HCT116 (cell line): ENCODE data around the gene RBM44. TPM values are rescaled to one million over a fixed set of nuclear protein-coding genes. Genes with fewer than 3 reads are reported as not detected.

ENCODE experiments used
- ATAC-seq: fragments of 200-7000 bp; cut with Tn5 transposase; 2 replicates; pipeline ENCODE4 v1.9.1; 2020; ENCODE audit warnings: mild to moderate bottlenecking, moderate library complexity
- BruUV-seq: library from RNA; stranded (reverse); fragments of 400-500 nt; replicated peaks from 2 replicates; lab custom pipeline; 2021; lab: Mats Ljungman, UMichigan
- CTCF ChIA-PET: fragments of 300-600 bp; sonication (Branson Sonifier 250); formaldehyde crosslinking; loops from one replicate; lab custom pipeline; 2021; ENCODE audit warnings: antibody characterized with exemption; lab: Charles Lee
- POLR2A ChIA-PET: fragments of 300-600, 350-600 bp; sonication (Branson Sonifier 250); formaldehyde crosslinking; loops from one replicate; lab custom pipeline; 2021; ENCODE audit warnings: antibody characterized with exemption; lab: Charles Lee
- RAD21 ChIA-PET, 2 experiments: fragments of 300-600 bp; sonication (Branson Sonifier 250); formaldehyde crosslinking; loops; one replicate each; lab custom pipeline; 2023; ENCODE audit warnings: low total read pairs in 2 of 2; ENCODE audit not compliant: uncharacterized antibody in 2 of 2, unreplicated experiment in 2 of 2, low non-redundant PET in 1 of 2; lab: Charles Lee
- DNase-seq: peaks from one replicate; pipeline ENCODE4 v3.0.0-alpha.2; 2010; ENCODE audit warnings: low read depth, low spot score
- H2AFZ ChIP-seq: fragments of 200-600 bp; shearing (Covaris generic), sonication (generic); 2 replicates; pipeline ENCODE4 v1.6.1; 2017; ENCODE audit warnings: low read depth, mixed run types, mixed read lengths, antibody characterized with exemption, low read length; ENCODE audit not compliant: poor library complexity, severe bottlenecking
- H3K27ac ChIP-seq: 2 replicates; pipeline ENCODE4 v1.5.1; 2012; ENCODE audit warnings: low read depth, low read length
- H3K27me3 ChIP-seq: fragments of 200-600 bp; sonication (generic); 2 replicates; pipeline ENCODE4 v1.6.1; 2016; ENCODE audit warnings: mixed run types, low read length, mixed read lengths; ENCODE audit not compliant: insufficient read depth
- H3K36me3 ChIP-seq, 2 experiments: fragments of 200-500 bp in 1 of 2; fragments of 200-600 bp in 1 of 2; sonication (Bioruptor generic) in 1 of 2; sonication (generic) in 1 of 2; 2 replicates each; pipeline versions ENCODE4 v1.5.1 to v1.6.1; 2014 to 2016; ENCODE audit warnings: low read length in 2 of 2, inconsistent platforms in 1 of 2, mixed read lengths in 1 of 2, mixed run types in 1 of 2; ENCODE audit not compliant: insufficient read depth in 2 of 2, control insufficient read depth in 1 of 2
- H3K4me1 ChIP-seq, 2 experiments: fragments of 200-600 bp in 1 of 2; sonication (generic) in 1 of 2; 2 replicates each; pipeline versions ENCODE4 v1.5.1 to v1.6.1; 2012 to 2017; ENCODE audit warnings: low read length in 2 of 2, inconsistent platforms in 1 of 2, mild to moderate bottlenecking in 1 of 2, mixed read lengths in 1 of 2, mixed run types in 1 of 2, moderate library complexity in 1 of 2; ENCODE audit not compliant: insufficient read depth in 2 of 2, control insufficient read depth in 1 of 2
- H3K4me2 ChIP-seq: fragments of 200-600 bp; sonication (generic); 2 replicates; pipeline ENCODE4 v1.6.1; 2017; ENCODE audit warnings: mixed run types, low read length, mixed read lengths
- H3K4me3 ChIP-seq, 2 experiments: fragments of 200-600 bp in 1 of 2; sonication (generic) in 1 of 2; replicated peaks in 1 of 2; 2 replicates each; pipeline ENCODE4 v1.5.1; 2011 to 2016; ENCODE audit warnings: low read length in 2 of 2, control low read depth in 1 of 2, low read depth in 1 of 2, mild to moderate bottlenecking in 1 of 2, mixed read lengths in 1 of 2, mixed run types in 1 of 2
- H3K79me2 ChIP-seq: fragments of 200-600 bp; sonication (generic); 2 replicates; pipeline ENCODE4 v1.6.1; 2017; ENCODE audit warnings: mild to moderate bottlenecking, mixed run types, low read length, moderate library complexity, mixed read lengths; ENCODE audit not compliant: insufficient read depth
- H3K9ac ChIP-seq: fragments of 200-600 bp; sonication (generic); 2 replicates; pipeline ENCODE4 v1.6.1; 2016; ENCODE audit warnings: low read length, mixed read lengths
- H3K9me2 ChIP-seq: fragments of 200-600 bp; sonication (generic), shearing (Covaris generic); 2 replicates; pipeline ENCODE4 v1.6.1; 2017; ENCODE audit warnings: mixed run types, mild to moderate bottlenecking, moderate library complexity; ENCODE audit not compliant: insufficient read depth
- H3K9me3 ChIP-seq, 2 experiments: fragments of 200-500 bp in 1 of 2; fragments of 200-600 bp in 1 of 2; sonication (Bioruptor generic) in 1 of 2; sonication (generic) in 1 of 2; 2 replicates each; pipeline ENCODE4 v1.6.1; 2014 to 2017; ENCODE audit warnings: low read length in 2 of 2, mixed read lengths in 2 of 2, inconsistent platforms in 1 of 2, low read depth in 1 of 2, mild to moderate bottlenecking in 1 of 2, mixed run types in 1 of 2, moderate library complexity in 1 of 2; ENCODE audit not compliant: control insufficient read depth in 1 of 2, insufficient read depth in 1 of 2
- H4K20me1 ChIP-seq: fragments of 200-600 bp; sonication (generic), shearing (Covaris generic); 2 replicates; pipeline ENCODE4 v1.6.1; 2017; ENCODE audit warnings: mixed run types, mild to moderate bottlenecking, moderate library complexity; ENCODE audit not compliant: insufficient read depth
- CBX3 ChIP-seq: IDR thresholded peaks from 2 replicates; pipeline ENCODE4 v1.6.1; 2012; ENCODE audit warnings: low read depth
- CEBPB ChIP-seq: IDR thresholded peaks from 2 replicates; pipeline ENCODE4 v1.6.1; 2012; ENCODE audit warnings: low read depth
- CTCF ChIP-seq, 3 experiments: fragments of 200-600 bp in 1 of 3; sonication (generic) in 1 of 3; IDR thresholded peaks in 2 of 3; conservative IDR thresholded peaks in 1 of 3; 2 replicates each; pipeline ENCODE4 v1.5.1; 2012 to 2017; ENCODE audit warnings: low read depth in 2 of 3, low read length in 2 of 3, antibody characterized with exemption in 1 of 3, borderline replicate concordance in 1 of 3, control low read depth in 1 of 3, mild to moderate bottlenecking in 1 of 3, mixed read lengths in 1 of 3, mixed run types in 1 of 3, moderate library complexity in 1 of 3; ENCODE audit not compliant: insufficient read depth in 1 of 3
- EGR1 ChIP-seq: IDR thresholded peaks from 2 replicates; pipeline ENCODE4 v1.6.1; 2012; ENCODE audit warnings: low read depth
- EZH2phosphoT487 ChIP-seq: fragments of 200-600 bp; IDR thresholded peaks from 2 replicates; pipeline ENCODE4 v1.6.1; 2018; ENCODE audit warnings: antibody characterized with exemption, borderline replicate concordance
- FOSL1 ChIP-seq: IDR thresholded peaks from 2 replicates; pipeline ENCODE4 v1.6.1; 2012; ENCODE audit warnings: low read depth
- JUND ChIP-seq: IDR thresholded peaks from 2 replicates; pipeline ENCODE4 v1.6.1; 2012
- MAX ChIP-seq: IDR thresholded peaks from 2 replicates; pipeline ENCODE4 v1.6.1; 2012
- POLR2AphosphoS5 ChIP-seq: IDR thresholded peaks from 2 replicates; pipeline ENCODE4 v1.6.1; 2011; ENCODE audit warnings: mild to moderate bottlenecking, low read depth, low read length, moderate library complexity
- RAD21 ChIP-seq: IDR thresholded peaks from 2 replicates; pipeline ENCODE4 v1.6.1; 2012; ENCODE audit warnings: low read depth, mild to moderate bottlenecking
- SRF ChIP-seq: IDR thresholded peaks from 2 replicates; pipeline ENCODE4 v1.6.1; 2012; ENCODE audit warnings: low read depth
- TCF7L2 ChIP-seq: IDR thresholded peaks from 2 replicates; pipeline ENCODE4 v1.7.0; 2011; ENCODE audit warnings: borderline replicate concordance, inconsistent platforms; ENCODE audit not compliant: insufficient read depth, insufficient read length; ENCODE audit errors: extremely low read depth
- YY1 ChIP-seq: IDR thresholded peaks from 2 replicates; pipeline ENCODE4 v1.6.1; 2011; ENCODE audit warnings: low read length, low read depth, moderate library complexity, mild to moderate bottlenecking; ENCODE audit not compliant: insufficient replicate concordance; ENCODE audit errors: extremely low read depth
- ZBTB33 ChIP-seq: IDR thresholded peaks from 2 replicates; pipeline ENCODE4 v1.6.1; 2011; ENCODE audit warnings: mild to moderate bottlenecking, low read length, moderate library complexity; ENCODE audit not compliant: insufficient replicate concordance; ENCODE audit errors: extremely low read depth
- ZFX ChIP-seq: fragments of 450-650 bp; IDR thresholded peaks from 2 replicates; pipeline ENCODE4 v1.6.1; 2017
- intact Hi-C: fragments of 100-400 bp; cut with micrococcal nuclease; formaldehyde crosslinking; loops from 2 replicates; pipeline ENCODE4 v1.10.0; 2022
- total RNA-seq: library from RNA; stranded (reverse); gene quantifications from one replicate; pipeline ENCODE4 v1.2.1, GENCODE V29; 2021; ENCODE audit not compliant: unreplicated experiment

RBM44 gene
- total RNA-seq, 1 experiment from 2014 or later: 0.54 TPM

- TF ChIP-seq CEBPB (no peak), POLR2AphosphoS5 (no peak), MAX (no peak), SRF (no peak), CBX3 (no peak)
- no peak overlapping the region for H3K4me2 ChIP-seq
- no peak for DNase-seq
Measured at GRCh38 chr2:237818066-237818473, 19.5 kb downstream of the RBM44 start.

GRCh38 chr2:237819231-237819630 is 20.7 kb downstream of the RBM44 start:
- H3K9me2 ChIP-seq: no peaks in the 10 kb centered on the region
- ATAC-seq (no peak), DNase-seq (no peak)
- ChIA-PET RAD21 (no interaction called here), POLR2A (no interaction called here), CTCF (no interaction called here)
- H4K20me1 ChIP-seq: no peaks in the 10 kb centered on the region
- H3K79me2 ChIP-seq: no peaks in the 10 kb centered on the region
- H3K4me1 ChIP-seq: no peaks in the 10 kb centered on the region
- intact Hi-C loops: no loop called here
- no peak overlapping the region for H3K4me2 ChIP-seq
- TF ChIP-seq EGR1 (no peak), JUND (no peak), CTCF (IDR thresholded peaks at IDR 0.05 in 2 of 3, conservative IDR thresholded peaks at IDR 0.05 in 1 of 3; ENCODE audit: borderline replicate concordance in 1 of 3, insufficient read depth in 1 of 3, low read depth in 2 of 3, low read length in 2 of 3) (no peak), RAD21 (no peak), FOSL1 (no peak), YY1 (no peak), ZFX (no peak), ZBTB33 (no peak), TCF7L2 (no peak), EZH2phosphoT487 (no peak), CEBPB (no peak)
- H3K36me3 ChIP-seq: no peaks in the 10 kb centered on the region
- no peak overlapping the region for H3K27ac ChIP-seq
- H3K27me3 ChIP-seq: no peaks in the 10 kb centered on the region
- H3K4me3 ChIP-seq: no peak overlapping the region
- no TSS peak for BruUV-seq
- H3K9me3 ChIP-seq: no peaks in the 10 kb centered on the region
- H2AFZ ChIP-seq: peak overlapping the region; percentile 8
- no peak overlapping the region for H3K9ac ChIP-seq

More at GRCh38 chr2:237818066-237818473, 19.5 kb downstream of the RBM44 start:
- Histone ChIP-seq H3K4me1 (no peaks in the 10 kb centered on the region), H3K9ac (no peak overlapping the region), H3K27me3 (no peaks in the 10 kb centered on the region), H4K20me1 (no peaks in the 10 kb centered on the region), H3K4me3 (no peak overlapping the region), H3K79me2 (no peaks in the 10 kb centered on the region), H3K9me2 (no peaks in the 10 kb centered on the region), H3K9me3 (no peaks in the 10 kb centered on the region), H3K36me3 (no peaks in the 10 kb centered on the region), H3K27ac (no peak overlapping the region), H2AFZ (no peak overlapping the region)
- intact Hi-C loops: no loop called here
- ChIA-PET CTCF (no interaction called here), RAD21 (no interaction called here), POLR2A (no interaction called here)
- ATAC-seq: no peak
- BruUV-seq: no TSS peak
